H9 (cell line): ENCODE data around the gene HOXC13. TPM values are rescaled to one million over a fixed set of nuclear protein-coding genes. Genes with fewer than 3 reads are reported as not detected.

Experiments
- DNase-seq: peaks from one replicate; pipeline ENCODE4 v3.0.0-alpha.2; 2017
- H2AFZ ChIP-seq: one replicate; pipeline ENCODE4 v1.6.1; 2013; ENCODE audit warnings: mild to moderate bottlenecking, low read length, control low read depth, moderate library complexity
- H2AK5ac ChIP-seq: 2 replicates; pipeline ENCODE4 v1.6.1; 2013; ENCODE audit warnings: low read length, control low read depth, mixed read lengths; ENCODE audit not compliant: insufficient read length
- H2BK120ac ChIP-seq: one replicate; pipeline ENCODE4 v1.6.1; 2013; ENCODE audit warnings: low read depth, mild to moderate bottlenecking, low read length, control low read depth, inconsistent platforms; ENCODE audit not compliant: poor library complexity, severe bottlenecking
- H2BK12ac ChIP-seq: 2 replicates; pipeline ENCODE4 v1.6.1; 2013; ENCODE audit warnings: low read length, control low read depth, mixed read lengths, low read depth; ENCODE audit not compliant: insufficient read length
- H2BK15ac ChIP-seq: 2 replicates; pipeline ENCODE4 v1.6.1; 2013; ENCODE audit warnings: low read depth, low read length, control low read depth
- H2BK20ac ChIP-seq: one replicate; pipeline ENCODE4 v1.6.1; 2013; ENCODE audit warnings: low read depth, mild to moderate bottlenecking, low read length, control low read depth, inconsistent platforms; ENCODE audit not compliant: poor library complexity, severe bottlenecking
- H2BK5ac ChIP-seq: 2 replicates; pipeline ENCODE4 v1.6.1; 2013; ENCODE audit warnings: low read length, control low read depth, mixed read lengths; ENCODE audit not compliant: insufficient read length
- H3K14ac ChIP-seq: 2 replicates; pipeline ENCODE4 v1.6.1; 2013; ENCODE audit warnings: low read length, control low read depth; ENCODE audit not compliant: insufficient read depth
- H3K18ac ChIP-seq: 2 replicates; pipeline ENCODE4 v1.6.1; 2013; ENCODE audit warnings: low read depth, mild to moderate bottlenecking, mixed read lengths, low read length, control low read depth; ENCODE audit not compliant: insufficient read length
- H3K23ac ChIP-seq: 2 replicates; pipeline ENCODE4 v1.6.1; 2013; ENCODE audit warnings: low read length, control low read depth, mixed read lengths, low read depth; ENCODE audit not compliant: insufficient read length
- H3K23me2 ChIP-seq: 2 replicates; pipeline ENCODE4 v1.6.1; 2013; ENCODE audit warnings: low read depth, mild to moderate bottlenecking, mixed read lengths, low read length, control low read depth; ENCODE audit not compliant: insufficient read length, poor library complexity, severe bottlenecking
- H3K27ac ChIP-seq: 2 replicates; pipeline ENCODE4 v1.5.1; 2013; ENCODE audit warnings: low read length, control low read depth, mixed read lengths, low read depth; ENCODE audit not compliant: insufficient read length
- H3K27me3 ChIP-seq: 2 replicates; pipeline ENCODE4 v1.6.1; 2013; ENCODE audit warnings: low read length, control low read depth, inconsistent platforms; ENCODE audit not compliant: insufficient read depth
- H3K4ac ChIP-seq: 2 replicates; pipeline ENCODE4 v1.6.1; 2013; ENCODE audit warnings: low read depth, mild to moderate bottlenecking, control low read depth, inconsistent platforms, low read length, moderate library complexity
- H3K4me1 ChIP-seq: 2 replicates; pipeline ENCODE4 v1.6.1; 2013; ENCODE audit warnings: low read length, control low read depth, inconsistent platforms; ENCODE audit not compliant: insufficient read depth
- H3K4me2 ChIP-seq: 2 replicates; pipeline ENCODE4 v1.6.1; 2013; ENCODE audit warnings: low read length, control low read depth, mixed read lengths; ENCODE audit not compliant: insufficient read length, insufficient read depth
- H3K56ac ChIP-seq: 2 replicates; pipeline ENCODE4 v1.6.1; 2013; ENCODE audit warnings: low read depth, mild to moderate bottlenecking, mixed read lengths, low read length, control low read depth; ENCODE audit not compliant: insufficient read length
- H3K79me1 ChIP-seq: 2 replicates; pipeline ENCODE4 v1.6.1; 2013; ENCODE audit warnings: low read depth, mild to moderate bottlenecking, moderate library complexity, low read length, control low read depth, inconsistent platforms; ENCODE audit not compliant: insufficient read depth, poor library complexity, severe bottlenecking
- H3K79me2 ChIP-seq: 2 replicates; pipeline ENCODE4 v1.6.1; 2013; ENCODE audit warnings: low read length, control low read depth, inconsistent platforms; ENCODE audit not compliant: insufficient read depth
- H3K9ac ChIP-seq: 2 replicates; pipeline ENCODE4 v1.6.1; 2013; ENCODE audit warnings: low read length, control low read depth, mixed read lengths; ENCODE audit not compliant: insufficient read length; ENCODE audit errors: extremely low read depth
- H3K9me3 ChIP-seq: one replicate; pipeline ENCODE4 v1.6.1; 2013; ENCODE audit warnings: low read depth, low read length, inconsistent platforms; ENCODE audit not compliant: control insufficient read depth
- H3T11ph ChIP-seq: one replicate; pipeline ENCODE4 v1.6.1; 2013; ENCODE audit warnings: mild to moderate bottlenecking, low read length, control low read depth, inconsistent platforms
- H4K20me1 ChIP-seq: one replicate; pipeline ENCODE4 v1.6.1; 2013; ENCODE audit not compliant: control insufficient read depth, insufficient read length, insufficient read depth
- H4K5ac ChIP-seq: 2 replicates; pipeline ENCODE4 v1.6.1; 2013; ENCODE audit warnings: low read depth, mild to moderate bottlenecking, mixed read lengths, low read length, control low read depth; ENCODE audit not compliant: insufficient read length
- H4K8ac ChIP-seq: replicated peaks from 2 replicates; pipeline ENCODE4 v1.6.1; 2013; ENCODE audit warnings: low read length, control low read depth, mixed read lengths, low read depth; ENCODE audit not compliant: insufficient read length
- H4K91ac ChIP-seq: 2 replicates; pipeline ENCODE4 v1.6.1; 2013; ENCODE audit warnings: low read depth, mild to moderate bottlenecking, moderate library complexity, mixed read lengths, low read length, control low read depth; ENCODE audit not compliant: insufficient read length
- H3K27ac Mint-ChIP-seq, 3 experiments: 2 replicates in 2 of 3; 3 replicates in 1 of 3; pipeline ENCODE4 v1.8.0; 2020 to 2021; ENCODE audit warnings: mixed read lengths in 3 of 3, mild to moderate bottlenecking in 1 of 3, moderate library complexity in 1 of 3
- H3K27me3 Mint-ChIP-seq: 2 replicates; pipeline ENCODE4 v1.8.0; 2021; ENCODE audit warnings: low read depth, mild to moderate bottlenecking, moderate library complexity, mixed read lengths
- H3K36me3 Mint-ChIP-seq, 3 experiments: 2 replicates in 2 of 3; 3 replicates in 1 of 3; pipeline ENCODE4 v1.8.0; 2020 to 2021; ENCODE audit warnings: low read depth in 3 of 3, mixed read lengths in 3 of 3; ENCODE audit not compliant: insufficient read depth in 1 of 3
- H3K4me1 Mint-ChIP-seq, 2 experiments: 2 replicates each; pipeline ENCODE4 v1.8.0; 2020; ENCODE audit warnings: mixed read lengths in 2 of 2
- H3K4me3 Mint-ChIP-seq, 2 experiments: 2 replicates in 1 of 2; 3 replicates in 1 of 2; pipeline ENCODE4 v1.8.0; 2020 to 2021; ENCODE audit warnings: mild to moderate bottlenecking in 2 of 2, mixed read lengths in 2 of 2, moderate library complexity in 1 of 2
- H3K9me3 Mint-ChIP-seq, 2 experiments: 2 replicates in 1 of 2; 3 replicates in 1 of 2; pipeline ENCODE4 v1.8.0; 2020; ENCODE audit warnings: mild to moderate bottlenecking in 2 of 2, mixed read lengths in 2 of 2, moderate library complexity in 1 of 2
- WGBS: extraction: QIAGEN DNeasy Blood & Tissue Kit; methylation state at CpG from one replicate; pipeline ENCODE4 v1.1.7; 2013; ENCODE audit warnings: missing lambda C conversion rate, low lambda C conversion rate, mixed read lengths; ENCODE audit not compliant: insufficient read length; ENCODE audit errors: extremely low coverage; 5-methylcytosine and 5-hydroxymethylcytosine counted together
- total RNA-seq: library from RNA; stranded (reverse); gene quantifications from 2 replicates; pipeline ENCODE4 v1.2.1, GENCODE V29; 2021
- TF ChIP-seq, protein P1 (sequence below): fragments of 200-600 bp; sonication (generic); conservative IDR thresholded peaks from 3 replicates; pipeline ENCODE4 v1.8.0; 2021; ENCODE audit warnings: antibody characterized with exemption, mild to moderate bottlenecking

Gene HOXC13
- total RNA-seq, 1 experiment from 2014 or later = not detected

DNA sequence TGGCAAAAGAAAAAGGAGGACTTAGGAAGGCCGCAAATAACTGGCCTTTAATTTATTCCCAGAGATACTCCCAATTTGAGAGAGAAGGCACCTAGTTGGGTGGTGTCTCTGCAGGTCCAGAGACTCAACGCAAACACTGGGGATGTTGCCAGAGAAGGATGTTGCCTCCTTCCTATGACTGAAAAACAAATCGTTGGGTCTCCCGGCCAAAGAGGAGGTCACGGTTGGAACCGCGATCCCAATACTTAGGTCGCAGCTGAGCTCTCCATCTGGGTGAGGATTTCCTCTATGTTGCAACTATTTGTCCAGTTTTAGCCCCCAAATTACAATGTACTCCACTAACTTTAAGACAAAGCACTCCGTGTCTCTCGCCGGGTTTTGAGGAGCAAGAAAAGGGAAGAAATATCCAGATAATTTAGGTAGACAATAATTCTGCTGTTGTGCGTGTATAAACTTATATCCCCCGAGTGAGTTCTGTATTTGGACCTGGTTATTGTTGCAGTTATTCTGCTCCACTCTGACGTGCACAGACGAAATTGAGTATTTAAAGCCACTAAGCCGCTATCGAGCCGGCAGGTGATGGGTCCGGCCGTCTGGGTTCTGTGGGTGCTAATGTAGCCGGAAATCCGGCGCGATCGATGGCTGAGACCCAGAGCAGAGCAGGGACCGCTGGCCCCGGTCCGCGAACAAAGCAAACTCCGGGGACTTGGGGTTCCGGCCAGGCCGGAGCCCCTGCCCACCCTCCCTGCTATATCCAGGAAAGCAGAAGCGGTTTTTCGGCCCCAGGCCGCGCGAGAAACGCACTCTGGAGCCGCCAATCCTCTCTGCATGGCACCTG lies 21.8 kb downstream of the HOXC13 start:
- H3K27ac Mint-ChIP-seq = no peak overlapping the region; a peak in 1 of 7 replicates
- H2BK15ac ChIP-seq = no peak overlapping the region
- H3K14ac ChIP-seq = no peak overlapping the region
- peaks cover 0 to 8% of the 10 kb centered on the region in 2 experiments; a peak in 2 of 5 replicates for H3K9me3 Mint-ChIP-seq
- no peak overlapping the region for H3T11ph ChIP-seq
- no peak overlapping the region for H2AK5ac ChIP-seq
- TF ChIP-seq, protein P1, sequence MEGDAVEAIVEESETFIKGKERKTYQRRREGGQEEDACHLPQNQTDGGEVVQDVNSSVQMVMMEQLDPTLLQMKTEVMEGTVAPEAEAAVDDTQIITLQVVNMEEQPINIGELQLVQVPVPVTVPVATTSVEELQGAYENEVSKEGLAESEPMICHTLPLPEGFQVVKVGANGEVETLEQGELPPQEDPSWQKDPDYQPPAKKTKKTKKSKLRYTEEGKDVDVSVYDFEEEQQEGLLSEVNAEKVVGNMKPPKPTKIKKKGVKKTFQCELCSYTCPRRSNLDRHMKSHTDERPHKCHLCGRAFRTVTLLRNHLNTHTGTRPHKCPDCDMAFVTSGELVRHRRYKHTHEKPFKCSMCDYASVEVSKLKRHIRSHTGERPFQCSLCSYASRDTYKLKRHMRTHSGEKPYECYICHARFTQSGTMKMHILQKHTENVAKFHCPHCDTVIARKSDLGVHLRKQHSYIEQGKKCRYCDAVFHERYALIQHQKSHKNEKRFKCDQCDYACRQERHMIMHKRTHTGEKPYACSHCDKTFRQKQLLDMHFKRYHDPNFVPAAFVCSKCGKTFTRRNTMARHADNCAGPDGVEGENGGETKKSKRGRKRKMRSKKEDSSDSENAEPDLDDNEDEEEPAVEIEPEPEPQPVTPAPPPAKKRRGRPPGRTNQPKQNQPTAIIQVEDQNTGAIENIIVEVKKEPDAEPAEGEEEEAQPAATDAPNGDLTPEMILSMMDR = no peak
- H3K23me2 ChIP-seq = no peaks in the 10 kb centered on the region
- no peaks in the 10 kb centered on the region for H3K79me2 ChIP-seq
- no peak overlapping the region for H2BK120ac ChIP-seq
- H3K27me3 Mint-ChIP-seq = peaks cover 100% of the 10 kb centered on the region
- H3K36me3 Mint-ChIP-seq = no peaks in the 10 kb centered on the region; a peak in 2 of 7 replicates
- H3K4me1 ChIP-seq = no peaks in the 10 kb centered on the region
- no peak overlapping the region for H3K4me3 Mint-ChIP-seq
- no peak overlapping the region for H3K27ac ChIP-seq
- no peak overlapping the region for H2BK20ac ChIP-seq
- no peak overlapping the region for H3K56ac ChIP-seq
- H4K8ac ChIP-seq = no peak overlapping the region
- H3K18ac ChIP-seq = no peak overlapping the region
- H2BK5ac ChIP-seq = no peak overlapping the region
- DNase-seq = no peak
- H3K4me1 Mint-ChIP-seq = peaks cover under 1 to 6% of the 10 kb centered on the region in 2 experiments; a peak in 3 of 4 replicates
- no peaks in the 10 kb centered on the region for H4K20me1 ChIP-seq
- H3K4me2 ChIP-seq = no peak overlapping the region
- no peak overlapping the region for H4K91ac ChIP-seq
- no peak overlapping the region for H2BK12ac ChIP-seq
- H3K9me3 ChIP-seq = no peaks in the 10 kb centered on the region
- H3K79me1 ChIP-seq = no peaks in the 10 kb centered on the region
- H3K9ac ChIP-seq = no peak overlapping the region
- H3K27me3 ChIP-seq = peaks cover 100% of the 10 kb centered on the region
- no peak overlapping the region for H3K4ac ChIP-seq
- WGBS = no CpG with 5 or more reads among the region's 39 CpGs
- no peak overlapping the region for H3K23ac ChIP-seq
- H4K5ac ChIP-seq = no peak overlapping the region
- H2AFZ ChIP-seq = no peak overlapping the region
